Erythroblast (primary cell): ENCODE results near the gene DUS1L.

Experiments
- DNase-seq, 2 experiments: peaks; one replicate each; lab custom pipeline; 2025; lab: John Stamatoyannopoulos, UW
- GATA1 ChIP-seq: IDR thresholded peaks from 2 replicates; pipeline ENCODE4 v1.6.1; 2011; ENCODE audit warnings: low read depth, mild to moderate bottlenecking, control low read depth, low read length, moderate library complexity
- POLR2A ChIP-seq: IDR thresholded peaks from 2 replicates; pipeline ENCODE4 v1.6.1; 2011; ENCODE audit warnings: mild to moderate bottlenecking, low read length

DUS1L gene

DNA sequence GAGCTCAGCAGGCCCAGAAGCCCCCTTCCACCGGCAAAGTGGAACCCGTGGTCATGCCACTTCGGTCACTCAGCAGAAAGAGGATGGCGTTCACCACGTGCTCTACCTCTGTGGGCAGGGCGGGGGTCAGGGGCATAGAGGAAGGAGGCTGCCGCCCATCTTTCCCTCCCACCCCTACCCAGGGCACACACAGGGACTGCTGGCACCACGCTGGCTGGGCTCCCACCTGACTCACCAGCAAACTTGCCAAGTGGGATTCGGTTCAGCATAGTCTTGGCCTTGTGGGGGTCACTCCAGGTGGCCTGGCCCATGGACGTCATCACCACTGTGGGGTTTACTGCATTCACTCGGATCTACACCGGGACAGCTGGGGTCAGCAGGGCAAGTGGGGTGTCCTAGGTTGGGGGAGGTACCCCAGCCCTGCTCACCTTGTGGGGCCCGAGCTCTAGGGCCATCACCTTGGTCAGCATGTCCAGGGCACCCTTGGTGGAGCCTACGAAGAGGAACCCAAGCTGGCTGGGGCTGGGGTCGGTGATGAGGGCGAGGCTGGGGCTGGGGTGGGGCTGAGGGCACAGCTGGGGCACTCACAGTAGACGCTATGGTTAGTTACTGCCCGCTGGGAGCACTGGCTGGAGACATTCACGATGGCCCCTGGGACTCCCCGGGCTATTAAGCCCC is 29.5 kb downstream of the DUS1L start:
- DNase-seq: no peak
- TF ChIP-seq GATA1 (no peak), POLR2A (no peak)

DNA sequence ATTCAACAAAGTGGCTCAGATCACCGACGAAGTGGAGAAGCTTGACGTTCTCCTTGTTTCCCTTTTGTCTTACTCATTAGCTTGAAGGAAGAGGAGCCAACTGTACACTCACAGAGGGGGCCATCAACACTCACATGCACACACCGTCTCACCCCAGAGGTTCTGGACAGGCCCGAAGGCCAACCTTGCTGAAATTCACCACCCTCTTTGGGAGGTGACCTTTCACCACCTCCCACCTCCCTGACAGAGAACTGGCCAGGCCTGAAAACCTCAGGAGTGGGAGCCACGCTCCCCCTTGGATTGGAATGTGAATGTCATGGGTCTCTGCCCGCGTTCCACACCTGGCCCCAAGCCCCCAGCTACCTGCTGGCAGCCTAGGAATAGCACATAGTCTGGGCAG is 30.1 kb downstream of the DUS1L start:
- DNase-seq: no peak
- TF ChIP-seq GATA1: no peak
- no peak for TF ChIP-seq POLR2A

DNA sequence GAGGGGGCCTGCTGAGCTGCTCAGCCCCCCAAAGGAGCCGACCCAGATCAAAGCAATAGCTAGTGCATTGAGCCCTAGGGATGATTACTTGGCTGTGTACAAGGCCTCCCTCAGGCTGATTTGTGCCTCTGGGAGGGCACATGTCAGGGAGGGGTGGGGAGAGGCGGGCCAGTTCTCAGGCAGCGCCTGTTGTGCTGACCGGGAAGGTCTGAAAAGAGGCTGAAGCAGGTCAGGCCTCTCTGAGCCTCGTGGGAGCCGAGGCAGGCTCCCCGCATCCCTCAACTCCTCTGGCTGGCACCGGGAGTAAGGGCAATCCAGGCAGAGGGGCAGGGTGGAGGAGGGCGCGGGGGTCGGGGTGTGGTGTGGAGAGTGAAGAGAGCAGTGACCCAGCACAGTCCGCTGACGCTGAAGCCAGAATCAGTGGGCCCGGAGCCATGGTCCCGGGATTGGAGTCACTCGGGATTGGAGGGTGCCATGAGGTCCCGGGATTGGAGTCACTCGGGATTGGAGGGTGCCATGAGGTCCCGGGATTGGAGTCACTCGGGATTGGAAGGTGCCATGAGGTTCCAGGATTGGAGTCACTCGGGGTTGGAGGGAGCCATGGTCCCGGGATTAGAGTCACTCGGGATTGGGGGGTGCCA is 31.1 kb downstream of the DUS1L start:
- TF ChIP-seq POLR2A (no peak), GATA1 (no peak)
- DNase-seq: no peak

DNA sequence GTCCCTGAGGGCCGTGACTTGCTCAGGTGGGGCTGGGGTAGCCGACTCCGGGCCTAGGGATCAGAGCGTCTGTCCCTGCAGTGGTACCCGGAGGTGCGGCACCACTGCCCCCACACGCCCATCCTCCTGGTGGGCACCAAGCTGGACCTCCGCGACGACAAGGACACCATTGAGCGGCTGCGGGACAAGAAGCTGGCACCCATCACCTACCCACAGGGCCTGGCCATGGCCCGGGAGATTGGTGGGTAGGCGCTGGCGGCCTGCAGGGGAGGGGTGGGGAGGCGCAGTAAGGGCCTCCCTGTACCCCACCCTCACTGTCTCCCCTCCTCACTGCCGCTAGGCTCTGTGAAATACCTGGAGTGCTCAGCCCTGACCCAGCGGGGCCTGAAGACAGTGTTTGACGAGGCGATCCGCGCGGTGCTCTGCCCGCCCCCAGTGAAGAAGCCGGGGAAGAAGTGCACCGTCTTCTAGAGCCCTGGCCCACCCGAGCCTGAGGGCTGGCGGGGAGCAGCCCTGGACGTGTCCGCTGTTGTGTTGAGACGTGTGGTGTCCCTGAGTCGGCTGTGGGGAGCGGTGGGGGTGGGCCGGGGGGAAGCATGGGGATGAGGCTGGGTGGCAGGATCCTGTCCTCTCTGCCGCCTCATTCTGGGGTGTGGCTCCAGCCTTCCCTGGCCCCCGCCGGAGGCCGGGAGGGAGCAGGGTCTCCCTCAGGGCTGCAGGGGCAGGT is 32.1 kb downstream of the DUS1L start:
- no peak for TF ChIP-seq GATA1
- no peak for TF ChIP-seq POLR2A
- DNase-seq: no peak

DNA sequence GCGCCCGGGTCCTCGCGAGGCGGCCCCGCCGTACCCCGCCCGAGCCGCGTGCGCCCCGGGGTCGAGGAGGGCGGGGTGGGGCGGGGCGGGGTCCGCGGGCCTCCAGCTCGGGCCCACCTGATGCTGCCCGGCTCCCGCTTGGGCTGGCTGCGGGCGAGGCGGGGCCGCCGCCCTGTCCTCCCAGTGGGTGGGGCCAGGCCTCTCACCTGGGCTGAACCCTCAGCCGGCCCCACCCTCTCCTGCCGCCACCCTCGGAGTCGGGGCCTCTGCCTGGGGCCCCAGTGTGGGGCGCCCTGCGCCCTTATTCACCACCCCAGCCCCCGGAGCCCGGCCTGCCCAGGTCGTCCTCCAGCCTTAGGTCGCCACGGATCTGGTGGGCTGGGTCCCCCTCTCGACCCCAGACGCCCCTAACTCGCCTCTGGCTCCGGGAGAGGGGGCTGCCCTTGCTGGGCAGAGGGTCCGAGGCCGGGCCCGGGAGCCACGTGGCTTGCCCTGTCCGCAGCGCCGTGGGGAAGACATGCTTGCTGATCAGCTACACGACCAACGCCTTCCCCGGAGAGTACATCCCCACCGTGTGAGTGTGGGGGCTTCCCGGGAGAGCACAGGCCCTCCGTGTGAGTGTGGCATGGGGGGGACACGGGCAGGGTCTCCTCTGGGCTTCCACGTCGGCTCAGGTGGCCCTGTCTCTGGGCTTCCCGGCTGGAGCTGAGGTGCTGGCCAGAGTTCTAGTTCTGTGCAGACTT is 33.5 kb downstream of the DUS1L start:
- peak; percentile 60 for DNase-seq
- TF ChIP-seq GATA1 (no peak), POLR2A (no peak)

DNA sequence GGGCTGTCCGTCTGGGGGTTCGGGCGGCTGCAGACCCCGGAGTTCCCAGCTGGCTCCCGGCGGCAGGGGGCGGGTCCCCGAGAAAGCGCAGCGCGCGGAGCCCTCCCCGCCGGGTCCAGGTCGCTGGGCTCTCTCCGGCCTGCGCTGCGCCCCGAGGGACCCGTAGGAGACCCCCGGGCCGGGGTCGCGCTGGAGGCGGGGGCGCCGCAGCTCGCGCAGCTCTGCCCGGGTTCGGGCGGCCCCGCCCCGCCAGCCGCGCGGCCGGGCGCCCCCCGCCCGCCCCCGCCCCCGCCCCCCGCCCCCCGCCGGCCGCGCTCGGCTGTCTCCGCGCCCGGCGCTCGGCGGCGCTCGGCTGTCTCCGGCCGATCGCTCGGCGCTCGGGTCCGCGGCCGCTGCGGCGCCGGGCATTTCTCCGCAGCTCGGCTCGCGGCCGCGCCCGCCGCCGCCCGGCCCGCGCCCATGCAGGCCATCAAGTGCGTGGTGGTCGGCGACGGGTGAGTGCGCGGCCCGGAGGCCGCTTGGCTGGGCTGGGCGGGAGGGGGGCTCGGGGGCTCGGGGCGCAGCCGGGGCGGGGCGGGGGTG is 34.2 kb downstream of the DUS1L start, which contains the start of gene RAC3:
Gene RAC3, plus strand, starts transcription at position 376 of the 582 bp plus-strand sequence. Its CDS starts 84 bp downstream, at position 460.
- DNase-seq: peak; percentile 54 to 60
- TF ChIP-seq GATA1 (no peak), POLR2A (no peak)

DNA sequence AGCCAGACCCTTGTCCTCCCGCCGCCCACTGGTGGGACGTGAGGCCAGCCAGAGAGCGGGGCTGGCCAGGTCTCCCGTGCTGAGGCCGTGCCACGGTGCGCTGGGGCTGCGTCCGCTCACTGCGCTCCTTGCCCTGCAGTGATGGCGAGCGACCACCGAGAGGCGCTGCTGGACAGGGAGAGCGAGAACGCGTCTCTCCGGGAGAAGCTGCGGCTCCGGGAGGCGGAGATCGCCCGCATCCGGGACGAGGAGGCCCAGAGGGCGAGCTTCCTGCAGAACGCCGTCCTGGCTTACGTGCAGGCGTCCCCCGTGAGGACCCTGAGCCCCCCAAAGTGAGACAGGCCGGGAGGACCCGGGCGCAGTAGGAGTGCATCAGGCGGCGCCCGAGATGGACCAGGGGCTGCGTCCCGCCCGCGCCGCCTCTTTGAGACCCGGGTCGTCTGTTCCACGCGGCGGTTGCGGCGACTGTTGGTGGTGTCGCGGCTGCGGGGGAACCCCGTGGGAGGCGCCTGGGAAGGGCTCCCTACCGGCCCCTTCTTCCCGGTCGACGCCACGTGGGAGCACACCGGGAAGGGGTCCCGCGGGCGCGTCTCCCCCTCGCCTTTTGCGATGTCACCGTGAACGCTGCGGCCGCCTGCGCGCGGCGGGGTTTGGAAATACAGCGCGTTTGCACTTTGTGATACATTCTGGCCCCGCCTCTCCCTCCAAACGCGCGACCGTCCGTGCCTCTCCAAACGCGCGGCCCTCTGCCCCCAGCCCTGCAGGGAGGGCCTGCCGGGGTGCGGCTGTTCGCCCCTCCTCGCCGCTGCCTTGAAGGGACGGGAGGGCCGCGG is 34.9 kb downstream of the DUS1L start:
- TF ChIP-seq GATA1 (no peak), POLR2A (no peak)

DNA sequence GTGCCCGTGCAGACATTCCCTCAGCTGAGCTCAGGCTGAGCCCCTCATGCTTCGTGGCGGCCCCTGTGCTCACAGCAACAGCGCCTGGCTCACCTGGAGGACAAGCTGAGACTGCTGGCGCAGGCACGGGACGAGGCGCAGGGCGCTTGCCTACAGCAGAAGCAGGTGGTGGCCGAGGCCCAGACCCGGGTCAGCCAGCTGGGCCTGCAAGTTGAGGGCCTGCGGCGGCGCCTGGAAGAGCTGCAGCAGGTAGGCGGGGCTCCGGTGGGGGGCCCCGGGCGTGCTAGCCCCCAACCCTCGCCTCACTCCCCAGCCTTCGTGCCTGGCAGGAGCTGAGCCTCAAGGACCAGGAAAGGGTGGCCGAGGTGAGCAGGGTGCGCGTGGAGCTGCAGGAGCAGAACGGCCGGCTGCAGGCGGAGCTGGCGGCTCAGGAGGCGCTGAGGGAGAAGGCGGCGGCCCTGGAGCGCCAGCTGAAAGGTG is 35.6 kb downstream of the DUS1L start:
- DNase-seq: no peak
- TF ChIP-seq POLR2A (no peak), GATA1 (no peak)

More for the DNA sequence above, 34.9 kb downstream of the DUS1L start:
- DNase-seq: peak; percentile 83 to 89

DNA sequence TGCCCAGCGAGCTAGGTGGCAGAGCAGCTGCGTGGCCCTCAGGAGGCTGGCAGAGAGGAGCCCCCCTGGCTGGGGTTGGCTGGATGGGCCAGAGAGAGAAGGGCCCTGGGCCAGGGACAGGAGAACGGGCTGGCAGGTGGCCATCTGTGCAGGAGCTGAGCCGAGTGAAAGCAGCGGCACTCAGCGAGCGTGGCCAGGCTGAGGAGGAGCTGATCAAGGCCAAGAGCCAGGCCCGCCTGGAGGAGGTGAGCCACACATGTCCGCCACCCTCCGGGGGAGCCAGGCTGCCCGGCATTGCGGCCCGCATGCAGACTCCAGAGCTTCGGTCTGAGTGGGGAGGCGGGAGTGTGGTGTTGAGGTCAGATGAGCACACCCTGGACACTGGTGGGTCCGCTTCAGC is 36.2 kb downstream of the DUS1L start:
- no peak for DNase-seq
- no peak for TF ChIP-seq POLR2A
- TF ChIP-seq GATA1: no peak

DNA sequence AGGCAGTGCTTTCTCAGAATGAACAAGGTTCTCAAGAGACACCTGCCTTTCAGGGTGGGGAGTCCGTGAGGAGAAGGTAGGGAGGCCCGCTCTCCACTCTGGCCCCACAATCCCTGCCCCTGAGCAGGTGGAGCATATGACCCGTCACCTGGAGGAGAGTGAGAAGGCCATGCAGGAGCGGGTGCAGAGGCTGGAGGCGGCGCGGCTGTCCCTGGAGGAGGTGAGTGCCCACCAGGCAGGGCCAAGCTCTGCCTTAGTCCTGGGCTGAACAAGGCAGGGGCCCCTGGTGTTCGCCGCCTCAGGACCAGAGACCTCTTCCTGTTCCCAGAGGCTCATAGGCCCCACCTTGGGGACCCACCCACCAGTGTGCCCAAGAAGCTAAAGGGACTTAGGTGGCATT is 36.6 kb downstream of the DUS1L start:
- TF ChIP-seq POLR2A (no peak), GATA1 (no peak)
- no peak for DNase-seq

DNA sequence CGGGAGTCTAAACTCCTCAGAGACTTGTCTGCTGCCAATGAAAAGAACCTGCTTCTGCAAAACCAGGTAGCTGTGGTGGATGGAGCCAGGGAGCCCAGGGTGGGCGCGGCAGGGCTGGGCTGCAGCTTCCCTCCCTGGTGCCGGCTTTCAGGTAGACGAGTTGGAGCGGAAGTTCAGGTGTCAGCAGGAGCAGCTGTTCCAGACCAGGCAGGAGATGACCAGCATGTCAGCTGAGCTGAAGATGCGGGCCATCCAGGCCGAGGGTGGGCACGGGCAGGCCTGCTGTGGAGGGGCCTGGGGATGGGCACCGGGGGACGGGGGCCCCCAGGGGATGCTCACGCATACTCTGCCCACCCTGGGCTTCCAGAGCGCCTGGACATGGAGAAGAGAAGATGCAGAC is 37.4 kb downstream of the DUS1L start:
- no peak for DNase-seq
- TF ChIP-seq POLR2A (no peak), GATA1 (no peak)

DNA sequence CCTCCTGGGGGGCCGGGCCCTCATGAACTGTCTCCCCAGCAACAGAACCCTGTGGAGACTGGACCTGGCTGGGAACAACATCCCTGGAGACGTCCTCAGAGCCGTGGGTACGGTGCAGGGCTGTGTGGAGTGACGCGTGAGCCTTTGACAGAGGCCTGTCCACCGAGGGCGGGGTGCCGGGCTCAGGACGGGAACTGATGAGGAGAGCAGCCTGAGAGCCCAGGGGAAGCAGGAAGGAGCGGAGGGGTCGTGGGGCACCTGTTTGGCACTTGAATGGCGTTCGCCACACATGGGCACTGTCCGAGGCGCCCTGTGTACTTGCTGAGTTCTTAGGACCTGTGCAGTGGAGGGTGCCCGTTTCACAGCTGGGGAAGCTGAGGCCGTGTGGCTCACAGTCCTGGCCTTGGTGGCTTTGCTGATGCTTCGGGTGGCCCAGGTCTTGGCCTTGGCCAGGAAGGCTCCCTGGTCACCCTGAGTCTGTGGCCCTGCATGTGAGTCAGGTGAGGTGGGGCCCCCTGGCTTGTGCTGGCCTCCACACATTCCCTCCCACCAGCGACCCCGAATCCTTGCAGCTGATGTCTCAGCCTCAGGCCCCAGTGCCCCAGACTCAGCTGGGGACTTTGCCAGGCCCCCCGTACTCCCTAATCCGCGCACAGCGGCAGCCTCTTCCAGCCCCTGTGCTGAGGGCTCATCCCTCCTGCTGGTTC is 40.0 kb downstream of the DUS1L start:
- TF ChIP-seq GATA1 (no peak), POLR2A (no peak)
- no peak for DNase-seq
